SK-N-SH (cell line): ENCODE results near the gene NCAM1.

Source experiments
- CTCF ChIP-seq: fragments of 200-600 bp; sonication (generic); IDR thresholded peaks from 2 replicates; pipeline ENCODE4 v1.6.1; 2017; ENCODE audit warnings: antibody characterized with exemption, mild to moderate bottlenecking, moderate library complexity
- MXI1 ChIP-seq: IDR thresholded peaks from 2 replicates; pipeline ENCODE4 v1.6.1; 2012; ENCODE audit warnings: mild to moderate bottlenecking, low read depth, low read length, improper control_type of control experiment
- RXRA ChIP-seq: IDR thresholded peaks from 2 replicates; pipeline ENCODE4 v1.4.0; 2012; ENCODE audit warnings: low read depth, mild to moderate bottlenecking, borderline replicate concordance
- TCF12 ChIP-seq: IDR thresholded peaks from 2 replicates; pipeline ENCODE4 v1.4.0; 2012

DNA sequence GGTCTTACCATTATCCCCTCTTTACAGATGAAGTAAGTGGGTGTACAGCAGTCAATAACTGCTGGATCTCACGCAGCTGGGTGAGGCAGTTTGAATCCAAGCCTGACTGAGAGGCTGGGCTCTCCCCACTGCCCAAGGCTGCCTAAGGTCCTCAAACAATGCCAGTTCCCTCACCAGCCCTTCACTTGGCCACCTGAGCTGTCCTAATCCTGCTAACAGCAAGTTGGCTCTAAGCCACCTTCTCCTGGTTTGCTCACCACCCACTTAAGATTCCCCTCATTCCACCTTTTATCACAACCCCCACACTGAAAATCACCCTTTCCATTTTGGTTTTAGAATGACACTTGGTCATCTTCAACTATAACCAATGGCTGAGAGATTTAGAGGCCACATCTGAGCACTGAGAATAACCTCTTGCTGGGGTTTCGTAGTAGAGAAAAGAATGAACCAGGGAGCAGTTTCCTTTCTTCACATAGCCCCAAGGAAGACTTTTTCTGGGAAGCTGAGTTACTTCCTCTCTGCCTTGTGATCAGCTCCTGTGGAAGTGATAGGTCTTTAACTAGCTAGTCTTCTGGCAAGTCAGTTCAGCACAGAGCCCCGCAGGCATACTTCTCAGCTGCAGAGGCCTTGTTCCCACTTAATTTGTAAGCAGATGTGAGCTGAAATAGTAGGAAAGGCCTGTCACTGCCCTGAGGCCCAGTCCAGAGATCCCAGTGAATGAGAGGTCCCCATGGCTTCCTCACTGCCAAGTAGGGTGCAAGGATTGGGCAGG is 295.4 kb downstream of the NCAM1 start:
- TF ChIP-seq CTCF (no peak), MXI1 (no peak), RXRA (no peak), TCF12 (no peak)
